Right lobe of liver (tissue), 4 donors: ENCODE results near the gene SLIRP.

Experiments
- CTCF ChIP-seq, 4 donors: fragments of 200-600 bp in 3 of 4; fragments of 450-650 bp in 1 of 4; IDR thresholded peaks; one replicate each; pipeline versions ENCODE4 v1.5.1 to v1.8.0; 2016 to 2022; ENCODE audit warnings: antibody characterized with exemption in 4 of 4, mild to moderate bottlenecking in 2 of 4
- POLR2A ChIP-seq: fragments of 450-650 bp; IDR thresholded peaks from one replicate; pipeline ENCODE4 v1.6.1; 2017; ENCODE audit warnings: antibody characterized with exemption, mild to moderate bottlenecking
- donor health status: DM: no; HTN: no; CAD: no.
- donor health status: DM: no; HTN: no; CAD: no.
- donor health status: DM: no; HTN: yes; CAD: no.

- TF ChIP-seq CTCF (IDR thresholded peaks at IDR 0.05) (no peak), POLR2A (no peak)
Observed at GRCh38 chr14:77682158-77682553, 25.7 kb upstream of the SLIRP start.
